IMR-90 (cell line): Measurements from ENCODE around the gene ZNF492. TPM values are rescaled to one million over a fixed set of nuclear protein-coding genes. Genes with fewer than 3 reads are reported as not detected.

Experiments
- ATAC-seq: fragments of 200-7000 bp; cut with Tn5 transposase; 2 replicates; pipeline ENCODE4 v1.9.1; 2020; ENCODE audit warnings: low read depth, mild to moderate bottlenecking, moderate library complexity
- BruUV-seq: library from RNA; stranded (reverse); fragments of 400-500 nt; replicated peaks from 2 replicates; lab custom pipeline; 2021; lab: Mats Ljungman, UMichigan
- CTCF ChIA-PET: fragments of 300-600 bp; formaldehyde crosslinking; extraction: SDS; loops from one replicate; lab custom pipeline; 2021; ENCODE audit warnings: antibody characterized with exemption; lab: Yijun Ruan, JAX
- POLR2A ChIA-PET: fragments of 300-600 bp; sonication (Branson Sonifier 250); formaldehyde crosslinking; loops from one replicate; lab custom pipeline; 2022; ENCODE audit warnings: antibody characterized with exemption; ENCODE audit not compliant: unreplicated experiment; lab: Charles Lee
- DNase-seq: peaks from one replicate; pipeline ENCODE4 v3.0.0; 2013
- H2AFZ ChIP-seq: replicated peaks from 2 replicates; pipeline ENCODE3; 2013; ENCODE audit warnings: low read length, mild to moderate bottlenecking; ENCODE audit not compliant: poor library complexity
- H2AK5ac ChIP-seq: 2 replicates; pipeline ENCODE4 v1.6.1; 2013; ENCODE audit warnings: low read depth, low read length, inconsistent platforms
- H2AK9ac ChIP-seq: replicated peaks from 2 replicates; pipeline ENCODE3; 2013; ENCODE audit warnings: mild to moderate bottlenecking, low read depth, low read length, moderate library complexity; ENCODE audit not compliant: poor library complexity
- H2BK120ac ChIP-seq: 2 replicates; pipeline ENCODE4 v1.6.1; 2013; ENCODE audit warnings: low read depth, low read length, inconsistent platforms
- H2BK15ac ChIP-seq: 3 replicates; pipeline ENCODE4 v1.6.1; 2013; ENCODE audit warnings: low read depth, low read length, inconsistent platforms
- H2BK20ac ChIP-seq: 2 replicates; pipeline ENCODE4 v1.6.1; 2013; ENCODE audit warnings: low read depth, mild to moderate bottlenecking, inconsistent platforms, low read length, moderate library complexity
- H2BK5ac ChIP-seq: 2 replicates; pipeline ENCODE4 v1.6.1; 2013; ENCODE audit warnings: mild to moderate bottlenecking, low read depth, low read length, inconsistent platforms; ENCODE audit not compliant: poor library complexity, severe bottlenecking
- H3K14ac ChIP-seq: replicated peaks from 2 replicates; pipeline ENCODE4 v1.6.1; 2013; ENCODE audit warnings: low read depth, low read length, inconsistent platforms
- H3K18ac ChIP-seq: 2 replicates; pipeline ENCODE4 v1.6.1; 2013; ENCODE audit warnings: low read depth, low read length, control low read depth
- H3K23ac ChIP-seq: 2 replicates; pipeline ENCODE4 v1.6.1; 2013; ENCODE audit warnings: low read depth, low read length, inconsistent platforms
- H3K27ac ChIP-seq: 2 replicates; pipeline ENCODE4 v1.5.1; 2013; ENCODE audit warnings: mild to moderate bottlenecking, control low read depth, low read length; ENCODE audit not compliant: insufficient read depth
- H3K27me3 ChIP-seq: 2 replicates; pipeline ENCODE4 v1.6.1; 2013; ENCODE audit warnings: low read length; ENCODE audit not compliant: control insufficient read depth, insufficient read depth
- H3K36me3 ChIP-seq: 2 replicates; pipeline ENCODE4 v1.6.1; 2013; ENCODE audit warnings: low read length, mixed read lengths; ENCODE audit not compliant: control insufficient read depth, insufficient read depth
- H3K4ac ChIP-seq: 2 replicates; pipeline ENCODE4 v1.6.1; 2013; ENCODE audit warnings: low read depth, low read length, inconsistent platforms
- H3K4me1 ChIP-seq: 2 replicates; pipeline ENCODE4 v1.6.1; 2013; ENCODE audit warnings: low read length, mixed read lengths; ENCODE audit not compliant: control insufficient read depth, insufficient read depth
- H3K4me2 ChIP-seq: 2 replicates; pipeline ENCODE4 v1.6.1; 2013; ENCODE audit warnings: low read depth, mild to moderate bottlenecking, control low read depth, low read length, moderate library complexity
- H3K4me3 ChIP-seq: 2 replicates; pipeline ENCODE4 v1.5.1; 2013; ENCODE audit warnings: low read depth, mild to moderate bottlenecking, control low read depth, low read length, moderate library complexity; ENCODE audit not compliant: insufficient read depth
- H3K56ac ChIP-seq: 2 replicates; pipeline ENCODE4 v1.6.1; 2013; ENCODE audit warnings: low read length, inconsistent platforms; ENCODE audit not compliant: insufficient read depth; ENCODE audit errors: extremely low read depth
- H3K79me1 ChIP-seq, 2 experiments: 2 replicates each; pipeline ENCODE4 v1.6.1; 2013; ENCODE audit warnings: low read length in 2 of 2, inconsistent platforms in 1 of 2, low read depth in 1 of 2
- H3K9ac ChIP-seq: 2 replicates; pipeline ENCODE4 v1.6.1; 2013; ENCODE audit warnings: low read depth, low read length, control low read depth
- H3K9me1 ChIP-seq: 2 replicates; pipeline ENCODE4 v1.6.1; 2013; ENCODE audit warnings: low read length, inconsistent platforms; ENCODE audit not compliant: insufficient read depth
- H3K9me3 ChIP-seq: 2 replicates; pipeline ENCODE4 v1.6.1; 2013; ENCODE audit warnings: low read length; ENCODE audit not compliant: control insufficient read depth, insufficient read depth
- H4K20me1 ChIP-seq: 2 replicates; pipeline ENCODE4 v1.6.1; 2013; ENCODE audit warnings: low read length, inconsistent platforms; ENCODE audit not compliant: insufficient read depth
- H4K5ac ChIP-seq: 2 replicates; pipeline ENCODE4 v1.6.1; 2013; ENCODE audit warnings: mild to moderate bottlenecking, low read depth, low read length, control low read depth
- H4K8ac ChIP-seq, 2 experiments: 2 replicates each; pipeline ENCODE4 v1.6.1; 2013; ENCODE audit warnings: low read depth in 2 of 2, low read length in 2 of 2, control low read depth in 1 of 2, inconsistent platforms in 1 of 2
- H4K91ac ChIP-seq: 2 replicates; pipeline ENCODE4 v1.6.1; 2013; ENCODE audit warnings: low read depth, low read length, inconsistent platforms; ENCODE audit not compliant: insufficient read depth
- BHLHE40 ChIP-seq: fragments of 150-350 bp; IDR thresholded peaks from 2 replicates; pipeline ENCODE4 v1.6.1; 2016; ENCODE audit warnings: mild to moderate bottlenecking, low read depth, low read length
- CEBPB ChIP-seq: IDR thresholded peaks from 2 replicates; pipeline ENCODE4 v1.6.1; 2012; ENCODE audit warnings: low read depth, low read length, improper control_type of control experiment
- CHD1 ChIP-seq: IDR thresholded peaks from 2 replicates; pipeline ENCODE4 v1.6.1; 2012; ENCODE audit warnings: low read depth, low read length, improper control_type of control experiment
- CTCF ChIP-seq: conservative IDR thresholded peaks from 2 replicates; pipeline ENCODE4 v1.5.1; 2012; ENCODE audit warnings: mild to moderate bottlenecking, low read depth, low read length, improper control_type of control experiment
- ELK1 ChIP-seq: fragments of 150-350 bp; IDR thresholded peaks from 2 replicates; pipeline ENCODE4 v1.6.1; 2016; ENCODE audit warnings: low read depth, mild to moderate bottlenecking, low read length, moderate library complexity, borderline replicate concordance
- FOS ChIP-seq: fragments of 150-350 bp; IDR thresholded peaks from 2 replicates; pipeline ENCODE4 v1.6.1; 2016; ENCODE audit warnings: low read depth, low read length
- MAFK ChIP-seq: IDR thresholded peaks from 2 replicates; pipeline ENCODE4 v1.6.1; 2012; ENCODE audit warnings: low read depth, low read length, improper control_type of control experiment
- MAZ ChIP-seq: IDR thresholded peaks from 2 replicates; pipeline ENCODE4 v1.6.1; 2012; ENCODE audit warnings: low read depth, mild to moderate bottlenecking, low read length, improper control_type of control experiment, moderate library complexity, borderline replicate concordance
- MXI1 ChIP-seq: IDR thresholded peaks from 2 replicates; pipeline ENCODE4 v1.6.1; 2012; ENCODE audit warnings: low read depth, mild to moderate bottlenecking, low read length, moderate library complexity, borderline replicate concordance
- NFE2L2 ChIP-seq: fragments of 150-350 bp; IDR thresholded peaks from 2 replicates; pipeline ENCODE4 v1.6.1; 2016; ENCODE audit warnings: low read depth, mild to moderate bottlenecking, low read length
- POLR2A ChIP-seq: IDR thresholded peaks from 2 replicates; pipeline ENCODE4 v1.6.1; 2012; ENCODE audit warnings: mild to moderate bottlenecking, low read depth, low read length
- RAD21 ChIP-seq: IDR thresholded peaks from 2 replicates; pipeline ENCODE4 v1.6.1; 2012; ENCODE audit warnings: low read length, improper control_type of control experiment
- RCOR1 ChIP-seq: IDR thresholded peaks from 2 replicates; pipeline ENCODE4 v1.6.1; 2012; ENCODE audit warnings: mild to moderate bottlenecking, low read length, improper control_type of control experiment; ENCODE audit not compliant: insufficient replicate concordance
- RFX5 ChIP-seq: IDR thresholded peaks from 2 replicates; pipeline ENCODE4 v1.8.0; 2012; ENCODE audit warnings: low read depth, mild to moderate bottlenecking, low read length, moderate library complexity
- USF2 ChIP-seq: fragments of 150-350 bp; IDR thresholded peaks from 2 replicates; pipeline ENCODE4 v1.6.1; 2017; ENCODE audit warnings: mild to moderate bottlenecking, antibody characterized with exemption, low read length, low read depth
- WGBS, 2 experiments: methylation state at CpG; one replicate each; pipeline versions ENCODE4 v1.1.5 to v1.1.7; 2013; ENCODE audit warnings: missing lambda C conversion rate in 2 of 2; ENCODE audit not compliant: insufficient read length in 1 of 2; ENCODE audit errors: extremely low coverage in 2 of 2; 5-methylcytosine and 5-hydroxymethylcytosine counted together
- dilution Hi-C: fragments of 300-500 bp; cut with HindIII; formaldehyde crosslinking; loops from one replicate; pipeline ENCODE4 v1.14.3; 2018; ENCODE audit warnings: low sequenced_read_pairs; ENCODE audit not compliant: unreplicated experiment
- in situ Hi-C: fragments of 300-500 bp; cut with MboI; formaldehyde crosslinking; loops from 3 replicates; pipeline ENCODE4 v1.14.3; 2019; ENCODE audit warnings: low sequenced_read_pairs, inconsistent platforms, mixed read lengths
- intact Hi-C: fragments of 100-400 bp; cut with micrococcal nuclease; formaldehyde crosslinking; loops from 2 replicates; pipeline ENCODE4 v1.10.0; 2022
- polyA plus RNA-seq, 3 experiments: library from polyadenylated mRNA; depleted of rRNA; stranded (reverse); fragments of >200 nt; gene quantifications; 2 replicates each; pipeline ENCODE4 v1.2.3, GENCODE V29; 2012; ENCODE audit warnings: low replicate concordance in 1 of 3
- total RNA-seq: library from RNA; depleted of rRNA; stranded (reverse); fragments of >200 nt; gene quantifications from 2 replicates; pipeline ENCODE4 v1.2.3, GENCODE V29; 2012

Gene ZNF492
- total and polyA plus RNA-seq, 2 of the 4 experiments (the other 2 are of a cell fraction) = 0.19 to 1.3 TPM

- no TSS peak for BruUV-seq
- DNase-seq (no peak), ATAC-seq (no peak)
- Histone ChIP-seq H4K8ac (no peak overlapping the region), H2BK20ac (no peak overlapping the region), H3K27me3 (no peaks in the 10 kb centered on the region), H3K9me1 (no peaks in the 10 kb centered on the region), H3K4me3 (no peak overlapping the region), H4K91ac (no peak overlapping the region), H2AK5ac (no peak overlapping the region), H3K27ac (no peak overlapping the region), H2AFZ (no peak overlapping the region), H4K20me1 (no peaks in the 10 kb centered on the region), H3K36me3 (no peaks in the 10 kb centered on the region), H2BK5ac (no peak overlapping the region), H3K79me1 (no peaks in the 10 kb centered on the region), H3K23ac (no peak overlapping the region), H3K9me3 (peaks cover 17% of the 10 kb centered on the region), H3K4me1 (no peaks in the 10 kb centered on the region), H3K14ac (no peak overlapping the region), H3K56ac (no peak overlapping the region), H3K4me2 (no peak overlapping the region), H4K5ac (no peak overlapping the region), H3K9ac (no peak overlapping the region), H2AK9ac (no peak overlapping the region), H2BK15ac (no peak overlapping the region), H3K18ac (no peak overlapping the region), H2BK120ac (no peak overlapping the region), H3K4ac (no peak overlapping the region)
- dilution Hi-C loops (no loop called here), intact Hi-C loops (no loop called here), in situ Hi-C loops (no loop called here)
- ChIA-PET POLR2A (no interaction called here), CTCF (no interaction called here)
- TF ChIP-seq NFE2L2 (no peak), CHD1 (no peak), CEBPB (no peak), RAD21 (no peak), MAZ (no peak), RFX5 (no peak), BHLHE40 (no peak), POLR2A (no peak), USF2 (no peak), CTCF (no peak), MXI1 (no peak), MAFK (no peak), RCOR1 (no peak), FOS (no peak), ELK1 (no peak)
- WGBS, 2 experiments = no CpG with 5 or more reads among the region's 1 CpG
These were observed 6.6 kb upstream of the ZNF492 start for GRCh38 chr19:22627526-22627925.
